Natural killer cell (primary cell): ENCODE results near the gene CRTAC1. TPM values are rescaled to one million over a fixed set of nuclear protein-coding genes. Genes with fewer than 3 reads are reported as not detected.

ENCODE experiments used
- ATAC-seq, 3 donors: fragments of 150-1000 bp in 2 of 3; fragments of 200-7000 bp in 1 of 3; cut with Tn5 transposase; 1 replicate in 1 of 3; 2 replicates in 2 of 3; pipeline ENCODE4 v1.10.0; 2021; ENCODE audit warnings: mild to moderate bottlenecking in 2 of 3, moderate library complexity in 2 of 3
- DNase-seq, 2 donors: peaks; one replicate each; pipeline versions ENCODE4 v3.0.0 to v3.0.0-alpha.2; 2013 to 2021; ENCODE audit warnings: mixed read lengths in 1 of 2
- H3K27ac ChIP-seq: one replicate; pipeline ENCODE4 v1.5.1; 2013; ENCODE audit warnings: mild to moderate bottlenecking, low read length
- H3K27me3 ChIP-seq: one replicate; pipeline ENCODE4 v1.6.1; 2013; ENCODE audit warnings: low read length; ENCODE audit not compliant: control insufficient read depth, insufficient read depth
- H3K36me3 ChIP-seq: one replicate; pipeline ENCODE4 v1.6.1; 2013; ENCODE audit warnings: low read length; ENCODE audit not compliant: control insufficient read depth, insufficient read depth
- H3K4me1 ChIP-seq: one replicate; pipeline ENCODE4 v1.6.1; 2013; ENCODE audit warnings: low read length; ENCODE audit not compliant: control insufficient read depth, insufficient read depth
- H3K4me3 ChIP-seq: one replicate; pipeline ENCODE4 v1.5.1; 2013; ENCODE audit warnings: low read length
- H3K9me3 ChIP-seq: one replicate; pipeline ENCODE4 v1.6.1; 2013; ENCODE audit warnings: low read length; ENCODE audit not compliant: control insufficient read depth, insufficient read depth
- H3K27ac Mint-ChIP-seq, 2 donors: one replicate each; pipeline ENCODE4 v1.8.0; 2022; ENCODE audit warnings: mild to moderate bottlenecking in 2 of 2, mixed read lengths in 2 of 2, moderate library complexity in 1 of 2
- H3K27me3 Mint-ChIP-seq, 2 donors: one replicate each; pipeline ENCODE4 v1.8.0; 2022; ENCODE audit warnings: low read depth in 2 of 2, mixed read lengths in 2 of 2
- H3K36me3 Mint-ChIP-seq: one replicate; pipeline ENCODE4 v1.8.0; 2022; ENCODE audit warnings: mixed read lengths
- H3K4me1 Mint-ChIP-seq, 2 donors: one replicate each; pipeline ENCODE4 v1.8.0; 2022; ENCODE audit warnings: mixed read lengths in 2 of 2
- H3K4me3 Mint-ChIP-seq: one replicate; pipeline ENCODE4 v1.8.0; 2022; ENCODE audit warnings: mild to moderate bottlenecking, moderate library complexity, mixed read lengths
- H3K9me3 Mint-ChIP-seq, 2 donors: one replicate each; pipeline ENCODE4 v1.8.0; 2022; ENCODE audit warnings: mixed read lengths in 2 of 2
- WGBS: methylation state at CpG from one replicate; pipeline ENCODE4 v1.1.7; 2013; ENCODE audit warnings: missing lambda C conversion rate; ENCODE audit not compliant: insufficient coverage; 5-methylcytosine and 5-hydroxymethylcytosine counted together
- intact Hi-C: fragments of 100-400 bp; cut with micrococcal nuclease; formaldehyde crosslinking; loops from one replicate; pipeline ENCODE4 v1.14.2; 2022
- total RNA-seq, 4 donors: library from RNA; stranded (reverse); fragments of 120-200 nt in 1 of 4; gene quantifications; one replicate each; pipeline versions ENCODE4 v1.2.3 to v1.2.4, GENCODE V29; 2013 to 2022
- TF ChIP-seq, protein P1 (sequence below): fragments of 200-600 bp; IDR thresholded peaks from one replicate; pipeline ENCODE4 v1.8.0; 2022; ENCODE audit warnings: antibody characterized with exemption

The CRTAC1 gene
- total RNA-seq, 3 donors from 2014 or later (not counting 1 experiment from before 2014, with no cell fraction given), result not detected

DNA sequence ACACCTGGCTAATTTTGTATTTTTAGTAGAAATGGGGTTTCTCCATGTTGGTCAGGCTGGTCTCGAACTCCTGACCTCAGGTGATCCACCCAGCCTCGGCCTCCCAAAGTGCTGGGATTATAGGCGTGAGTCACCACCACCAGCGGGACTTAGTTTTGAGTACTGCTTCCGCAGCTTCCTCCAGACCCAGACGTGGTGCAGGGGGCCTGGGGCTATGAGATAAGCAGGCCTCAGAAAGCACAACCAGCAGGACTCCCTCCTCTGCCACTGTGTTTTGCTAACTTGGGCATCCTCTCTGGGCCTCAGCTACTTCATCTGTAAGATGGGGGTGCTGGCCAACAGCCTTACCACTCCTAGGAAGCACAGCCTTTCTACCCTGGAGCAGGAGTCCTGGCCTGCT, 143.0 kb downstream of the CRTAC1 start:
- ATAC-seq, result no peak
- intact Hi-C loops, result no loop called here
- Histone ChIP-seq H3K36me3 (no peaks in the 10 kb centered on the region), H3K27ac (no peak overlapping the region), H3K27me3 (no peaks in the 10 kb centered on the region), H3K9me3 (no peaks in the 10 kb centered on the region), H3K4me1 (peaks cover 6% of the 10 kb centered on the region), H3K4me3 (no peak overlapping the region)
- no peaks in the 10 kb centered on the region for H3K9me3 Mint-ChIP-seq
- TF ChIP-seq, protein P1, sequence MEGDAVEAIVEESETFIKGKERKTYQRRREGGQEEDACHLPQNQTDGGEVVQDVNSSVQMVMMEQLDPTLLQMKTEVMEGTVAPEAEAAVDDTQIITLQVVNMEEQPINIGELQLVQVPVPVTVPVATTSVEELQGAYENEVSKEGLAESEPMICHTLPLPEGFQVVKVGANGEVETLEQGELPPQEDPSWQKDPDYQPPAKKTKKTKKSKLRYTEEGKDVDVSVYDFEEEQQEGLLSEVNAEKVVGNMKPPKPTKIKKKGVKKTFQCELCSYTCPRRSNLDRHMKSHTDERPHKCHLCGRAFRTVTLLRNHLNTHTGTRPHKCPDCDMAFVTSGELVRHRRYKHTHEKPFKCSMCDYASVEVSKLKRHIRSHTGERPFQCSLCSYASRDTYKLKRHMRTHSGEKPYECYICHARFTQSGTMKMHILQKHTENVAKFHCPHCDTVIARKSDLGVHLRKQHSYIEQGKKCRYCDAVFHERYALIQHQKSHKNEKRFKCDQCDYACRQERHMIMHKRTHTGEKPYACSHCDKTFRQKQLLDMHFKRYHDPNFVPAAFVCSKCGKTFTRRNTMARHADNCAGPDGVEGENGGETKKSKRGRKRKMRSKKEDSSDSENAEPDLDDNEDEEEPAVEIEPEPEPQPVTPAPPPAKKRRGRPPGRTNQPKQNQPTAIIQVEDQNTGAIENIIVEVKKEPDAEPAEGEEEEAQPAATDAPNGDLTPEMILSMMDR, result no peak
- peaks cover 8 to 11% of the 10 kb centered on the region in 2 donors for H3K4me1 Mint-ChIP-seq
- H3K36me3 Mint-ChIP-seq, result no peaks in the 10 kb centered on the region
- 86% methylated on average over 6 of the region's 6 CpGs for WGBS
- H3K27ac Mint-ChIP-seq, result no peak overlapping the region
- H3K27me3 Mint-ChIP-seq, result peaks cover 0 to 12% of the 10 kb centered on the region in 2 donors
- no peak for DNase-seq
- H3K4me3 Mint-ChIP-seq, result no peak overlapping the region

DNA sequence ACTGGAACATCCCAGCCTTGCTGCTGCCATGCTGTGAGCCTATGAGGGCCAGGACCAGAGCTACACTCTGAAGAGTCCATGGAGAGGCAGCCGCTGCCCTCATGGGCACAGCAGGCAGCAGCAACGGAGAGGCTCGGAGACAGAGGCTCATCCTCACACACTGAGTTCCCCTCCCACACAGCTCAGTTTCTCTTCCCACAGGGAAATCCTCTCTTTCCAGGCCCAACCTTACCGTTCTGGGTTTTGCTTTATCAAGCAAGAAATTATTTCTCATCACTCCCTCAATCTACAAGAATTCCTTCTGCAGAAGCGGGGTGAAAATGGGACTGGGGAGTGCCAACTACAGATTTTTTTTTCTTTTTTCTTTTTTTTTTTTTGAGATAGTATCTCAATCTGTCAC, 144.1 kb downstream of the CRTAC1 start:
- Histone ChIP-seq H3K36me3 (no peaks in the 10 kb centered on the region), H3K9me3 (no peaks in the 10 kb centered on the region), H3K4me3 (no peak overlapping the region), H3K27ac (no peak overlapping the region), H3K27me3 (no peaks in the 10 kb centered on the region), H3K4me1 (peaks cover 13% of the 10 kb centered on the region)
- ATAC-seq (no peak), DNase-seq (no peak)
- TF ChIP-seq, protein P1, result no peak
- no peaks in the 10 kb centered on the region for H3K9me3 Mint-ChIP-seq
- peaks cover 8 to 9% of the 10 kb centered on the region in 2 donors for H3K27me3 Mint-ChIP-seq
- 82% methylated on average over 4 of the region's 5 CpGs for WGBS
- H3K36me3 Mint-ChIP-seq, result no peaks in the 10 kb centered on the region
- intact Hi-C loops, result no loop called here
- H3K27ac Mint-ChIP-seq, result no peak overlapping the region
- H3K4me1 Mint-ChIP-seq, result peaks cover 9 to 20% of the 10 kb centered on the region in 2 donors
- H3K4me3 Mint-ChIP-seq, result no peak overlapping the region

DNA sequence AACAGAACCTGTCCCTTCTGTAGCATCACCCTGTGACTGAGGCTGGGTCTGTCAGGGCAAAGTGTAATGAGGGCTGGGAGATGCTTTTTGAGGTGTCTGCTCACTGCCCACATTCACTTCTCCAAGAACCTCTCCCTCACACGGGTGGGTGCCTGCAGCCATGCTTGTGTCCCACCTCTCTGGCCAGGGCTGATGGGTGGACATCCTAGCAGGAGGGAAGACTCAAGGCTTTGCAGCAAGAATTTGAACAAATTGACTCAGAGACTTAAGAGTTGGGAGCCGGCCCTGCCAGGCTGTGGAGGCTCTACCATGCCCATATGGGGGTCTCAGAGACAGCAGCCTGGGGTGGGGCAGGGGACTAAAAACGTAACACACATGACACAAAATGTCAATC, 147.3 kb downstream of the CRTAC1 start:
- Histone ChIP-seq H3K27me3 (no peaks in the 10 kb centered on the region), H3K4me1 (peaks cover 13% of the 10 kb centered on the region), H3K4me3 (no peak overlapping the region), H3K36me3 (no peaks in the 10 kb centered on the region), H3K9me3 (no peaks in the 10 kb centered on the region), H3K27ac (no peak overlapping the region)
- TF ChIP-seq, protein P1, result no peak
- Mint-ChIP-seq H3K36me3 (no peaks in the 10 kb centered on the region), H3K27me3 (peaks cover 14 to 18% of the 10 kb centered on the region in 2 donors), H3K4me1 (peaks cover 9 to 20% of the 10 kb centered on the region in 2 donors), H3K9me3 (no peaks in the 10 kb centered on the region), H3K27ac (no peak overlapping the region), H3K4me3 (no peak overlapping the region)
- no peak for DNase-seq
- intact Hi-C loops, result no loop called here
- WGBS, result 62% methylated on average over 3 of the region's 3 CpGs
- ATAC-seq, result peak in 1 of 3 donors; percentile 3
